ENCODE results near the gene SCN10A.

Gene SCN10A

GRCh38 chr3:38738630-38739395 is 77.2 kb downstream of the SCN10A start:
- H3K27me3 Mint-ChIP-seq (ENCODE audit: low read depth, poor library complexity), result peaks cover 16% of the 10 kb centered on the region
- peaks cover 7% of the 10 kb centered on the region for H3K4me1 Mint-ChIP-seq
- peak; percentile 71 for DNase-seq
- H3K36me3 Mint-ChIP-seq (ENCODE audit: low read depth), result no peaks in the 10 kb centered on the region
- peaks cover 3% of the 10 kb centered on the region for H3K9me3 Mint-ChIP-seq
- no peak overlapping the region for H3K4me3 Mint-ChIP-seq
- no peak overlapping the region for H3K27ac Mint-ChIP-seq
- peak; percentile 60 for TF ChIP-seq CTCF (IDR thresholded peaks at IDR 0.05)

GRCh38 chr3:38731522-38731921 is 84.5 kb downstream of the SCN10A start:
- no peak for DNase-seq
- Mint-ChIP-seq H3K27me3 (ENCODE audit: low read depth, poor library complexity) (peaks cover 28% of the 10 kb centered on the region), H3K4me1 (no peaks in the 10 kb centered on the region), H3K36me3 (ENCODE audit: low read depth) (no peaks in the 10 kb centered on the region), H3K27ac (no peak overlapping the region), H3K9me3 (no peaks in the 10 kb centered on the region), H3K4me3 (no peak overlapping the region)
- TF ChIP-seq CTCF (IDR thresholded peaks at IDR 0.05), result no peak

- no peak for TF ChIP-seq CTCF (IDR thresholded peaks at IDR 0.05)
- Mint-ChIP-seq H3K4me1 (no peaks in the 10 kb centered on the region), H3K27me3 (ENCODE audit: low read depth, poor library complexity) (peaks cover 35% of the 10 kb centered on the region), H3K36me3 (ENCODE audit: low read depth) (no peaks in the 10 kb centered on the region), H3K9me3 (no peaks in the 10 kb centered on the region), H3K27ac (no peak overlapping the region), H3K4me3 (no peak overlapping the region)
- DNase-seq, result no peak
Observed at GRCh38 chr3:38730281-38730680, 85.7 kb downstream of the SCN10A start.

GRCh38 chr3:38728008-38728407 is 88.0 kb downstream of the SCN10A start:
- Mint-ChIP-seq H3K36me3 (ENCODE audit: low read depth) (no peaks in the 10 kb centered on the region), H3K27ac (no peak overlapping the region), H3K27me3 (ENCODE audit: low read depth, poor library complexity) (peaks cover 48% of the 10 kb centered on the region), H3K9me3 (no peaks in the 10 kb centered on the region), H3K4me3 (no peak overlapping the region), H3K4me1 (peaks cover 16% of the 10 kb centered on the region)
- no peak for TF ChIP-seq CTCF (IDR thresholded peaks at IDR 0.05)
- DNase-seq, result no peak

GRCh38 chr3:38726751-38727150 is 89.3 kb downstream of the SCN10A start:
- Mint-ChIP-seq H3K27me3 (ENCODE audit: low read depth, poor library complexity) (peaks cover 45% of the 10 kb centered on the region), H3K4me3 (no peak overlapping the region), H3K4me1 (peaks cover 16% of the 10 kb centered on the region), H3K9me3 (no peaks in the 10 kb centered on the region), H3K36me3 (ENCODE audit: low read depth) (no peaks in the 10 kb centered on the region), H3K27ac (no peak overlapping the region)
- DNase-seq, result no peak
- TF ChIP-seq CTCF (IDR thresholded peaks at IDR 0.05), result no peak

Data from nephron progenitor cell (in vitro differentiated cells).